OCI-LY7 (cell line): ENCODE data around the gene TRERF1.

ENCODE experiments used
- CTCF ChIP-seq: fragments of 200-600 bp; sonication (generic); conservative IDR thresholded peaks from 2 replicates; pipeline ENCODE4 v1.5.1; 2014; ENCODE audit warnings: mild to moderate bottlenecking, antibody characterized with exemption, low read length, moderate library complexity, mixed read lengths
- EZH2phosphoT487 ChIP-seq: fragments of 200-600 bp; sonication (generic); IDR thresholded peaks from 2 replicates; pipeline ENCODE4 v1.6.1; 2018; ENCODE audit warnings: low read depth, borderline replicate concordance, mild to moderate bottlenecking, mixed run types, antibody characterized with exemption, low read length, moderate library complexity, mixed read lengths

- no peak for TF ChIP-seq CTCF
- no peak for TF ChIP-seq EZH2phosphoT487
Measured at GRCh38 chr6:42434237-42434636, 17.5 kb downstream of the TRERF1 start.
